ENCODE results near the gene LNX1.

Gene LNX1

GRCh38 chr4:53572600-53572994 is 18.7 kb downstream of the LNX1 start:
- TF ChIP-seq CTCF (conservative IDR thresholded peaks at IDR 0.05; ENCODE audit: control insufficient read depth, insufficient read depth, low read depth, low read length), result no peak
- no peak for DNase-seq (ENCODE audit: low read depth)
- H3K4me3 ChIP-seq (ENCODE audit: control insufficient read depth, low read depth, low read length), result no peak overlapping the region

DNA sequence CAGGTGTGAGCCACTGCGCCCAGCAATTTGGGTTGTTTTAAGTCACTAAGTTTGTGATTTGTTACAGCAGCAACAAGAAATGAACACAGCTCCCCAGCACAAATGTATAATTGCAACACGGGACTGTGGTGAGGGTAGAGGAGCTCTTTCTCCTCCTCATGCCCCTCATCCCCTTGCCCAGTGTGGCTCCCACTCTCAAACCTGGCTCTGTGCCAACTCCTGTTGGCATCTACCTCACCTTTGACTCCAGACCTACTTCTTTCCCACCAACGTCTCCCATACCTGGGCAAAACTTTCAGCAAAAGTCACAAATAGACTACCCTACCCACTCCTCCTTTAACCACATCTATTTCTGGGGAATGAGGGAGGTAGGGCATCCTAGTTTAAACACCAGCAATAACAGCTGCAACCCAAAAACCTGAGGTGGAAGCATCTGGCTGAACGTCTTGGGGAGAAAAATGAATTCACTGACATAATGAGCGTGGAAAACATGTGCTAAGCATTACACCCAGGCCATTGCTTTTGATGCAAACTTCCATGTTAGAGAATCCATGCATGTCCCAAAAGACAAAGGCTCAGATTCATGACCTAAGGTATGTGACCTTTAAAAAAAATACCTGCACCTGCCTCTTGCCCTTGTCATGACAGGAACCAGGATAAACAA is 19.2 kb downstream of the LNX1 start:
- no peak for TF ChIP-seq CTCF (conservative IDR thresholded peaks at IDR 0.05; ENCODE audit: control insufficient read depth, insufficient read depth, low read depth, low read length)
- DNase-seq (ENCODE audit: low read depth), result no peak
- no peak overlapping the region for H3K4me3 ChIP-seq (ENCODE audit: control insufficient read depth, low read depth, low read length)

DNA sequence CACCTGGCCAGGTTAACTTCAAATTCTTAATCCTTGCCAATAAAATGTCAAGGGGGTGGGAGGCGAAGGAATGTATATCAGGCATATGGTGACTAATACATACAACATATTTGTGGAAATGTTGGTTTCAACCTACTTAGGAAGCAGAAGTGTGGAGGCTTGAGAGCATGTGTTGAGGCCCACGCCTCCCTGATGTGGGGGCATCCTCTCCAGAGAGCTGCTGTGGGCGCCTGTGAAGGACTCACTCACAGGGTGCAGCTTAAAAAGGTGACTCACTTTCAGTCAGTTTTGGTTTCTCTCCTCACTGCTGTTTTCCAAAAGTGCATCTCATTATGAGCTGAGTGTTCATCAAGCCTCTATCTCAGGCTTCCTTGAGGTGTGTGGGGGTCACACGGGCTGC is 27.5 kb downstream of the LNX1 start:
- DNase-seq (ENCODE audit: low read depth), result peak; percentile 88
- no peak for TF ChIP-seq CTCF (conservative IDR thresholded peaks at IDR 0.05; ENCODE audit: control insufficient read depth, insufficient read depth, low read depth, low read length)
- no peak overlapping the region for H3K4me3 ChIP-seq (ENCODE audit: control insufficient read depth, low read depth, low read length)

DNA sequence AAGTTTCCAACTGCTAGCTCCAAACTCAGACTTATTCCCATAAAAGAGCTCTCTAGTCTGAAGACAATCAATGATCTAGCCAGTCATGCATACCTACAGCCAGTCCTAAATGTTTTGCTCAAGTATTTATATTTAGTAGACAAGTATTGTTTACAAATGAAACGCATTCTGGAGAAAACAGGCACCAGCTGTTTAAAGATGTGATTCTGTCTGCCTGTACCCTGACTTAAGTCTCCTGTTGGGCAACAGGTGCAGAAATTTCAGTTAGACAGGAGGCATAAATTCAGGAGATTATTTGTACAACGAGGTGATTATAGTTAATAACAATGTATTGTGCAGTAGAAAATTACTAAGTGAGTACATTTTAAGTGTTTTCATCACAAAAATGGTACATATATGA is 28.9 kb downstream of the LNX1 start:
- no peak for TF ChIP-seq CTCF (conservative IDR thresholded peaks at IDR 0.05; ENCODE audit: control insufficient read depth, insufficient read depth, low read depth, low read length)
- DNase-seq (ENCODE audit: low read depth), result no peak
- no peak overlapping the region for H3K4me3 ChIP-seq (ENCODE audit: control insufficient read depth, low read depth, low read length)

GRCh38 chr4:53559021-53559620 is 32.2 kb downstream of the LNX1 start:
- TF ChIP-seq CTCF (conservative IDR thresholded peaks at IDR 0.05; ENCODE audit: control insufficient read depth, insufficient read depth, low read depth, low read length), result no peak
- DNase-seq (ENCODE audit: low read depth), result no peak
- no peak overlapping the region for H3K4me3 ChIP-seq (ENCODE audit: control insufficient read depth, low read depth, low read length)

GRCh38 chr4:53558065-53558801 is 33.1 kb downstream of the LNX1 start:
- TF ChIP-seq CTCF (conservative IDR thresholded peaks at IDR 0.05; ENCODE audit: control insufficient read depth, insufficient read depth, low read depth, low read length), result no peak
- H3K4me3 ChIP-seq (ENCODE audit: control insufficient read depth, low read depth, low read length), result no peak overlapping the region
- peak; percentile 67 for DNase-seq (ENCODE audit: low read depth)

All from fibroblast of mammary gland (primary cell).